ENCODE measurements around the gene SGTA. TPM values are rescaled to one million over a fixed set of nuclear protein-coding genes. Genes with fewer than 3 reads are reported as not detected.

Gene SGTA
- total and polyA plus RNA-seq, 2 of the 13 experiments (the other 11 are each of a cell fraction or from before 2014, with no cell fraction given): 43.9 to 47.4 TPM

DNA sequence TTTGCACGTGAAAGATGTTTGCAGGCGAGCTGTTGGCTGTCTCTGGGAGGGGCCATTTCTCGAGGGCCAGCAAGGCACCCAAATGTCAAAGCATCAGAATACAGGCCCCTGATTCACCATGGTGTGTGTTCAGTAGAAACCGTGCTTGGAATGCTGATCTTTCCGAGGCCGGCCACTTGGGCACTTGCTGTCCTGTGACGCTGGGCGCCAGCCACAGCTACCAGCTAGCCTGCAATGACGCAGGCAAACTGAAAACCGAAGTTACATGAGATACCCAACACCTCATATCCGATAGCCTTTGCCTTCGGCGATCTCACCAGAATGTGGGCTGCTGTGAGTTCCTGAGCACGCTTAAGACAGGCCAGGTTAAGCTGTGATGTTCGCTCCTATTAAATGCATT is 14.2 kb upstream of the SGTA start:
- DNase-seq (ENCODE audit: low spot score): no peak
- no peak overlapping the region for H3K9ac ChIP-seq (ENCODE audit: insufficient read depth, low read depth, low read length)
- intact Hi-C loops (cut with micrococcal nuclease; ENCODE audit: unreplicated experiment) (no loop called here), in situ Hi-C loops (cut with HindIII; ENCODE audit: extremely low pct_ligation_motif_present, low pct_unique_long_range_greater_than_20kb) (no loop called here)
- no TSS peak for BruUV-seq (replicated peaks)
- no peak for ATAC-seq
- H3K4me3 ChIP-seq (replicated peaks in 1 of 3; ENCODE audit: insufficient read depth in 1 of 3, low read depth in 2 of 3, low read length in 3 of 3): no peak overlapping the region
- WGBS (ENCODE audit: low lambda C conversion rate): 100% methylated on average over 4 of the region's 15 CpGs
- H3K79me2 ChIP-seq (ENCODE audit: insufficient read depth, low read length): no peaks in the 10 kb centered on the region
- POLR2A ChIA-PET: no interaction called here
- H3K36me3 ChIP-seq (replicated peaks in 1 of 2; ENCODE audit: control insufficient read depth in 1 of 2, insufficient read depth in 2 of 2, low read length in 2 of 2): peaks cover 28 to 76% of the 10 kb centered on the region in 2 experiments; a peak in 4 of 5 replicates
- TF ChIP-seq RFX5 (IDR thresholded peaks at IDR 0.05; ENCODE audit: low read depth, low read length): no peak
- TF ChIP-seq, protein P1, sequence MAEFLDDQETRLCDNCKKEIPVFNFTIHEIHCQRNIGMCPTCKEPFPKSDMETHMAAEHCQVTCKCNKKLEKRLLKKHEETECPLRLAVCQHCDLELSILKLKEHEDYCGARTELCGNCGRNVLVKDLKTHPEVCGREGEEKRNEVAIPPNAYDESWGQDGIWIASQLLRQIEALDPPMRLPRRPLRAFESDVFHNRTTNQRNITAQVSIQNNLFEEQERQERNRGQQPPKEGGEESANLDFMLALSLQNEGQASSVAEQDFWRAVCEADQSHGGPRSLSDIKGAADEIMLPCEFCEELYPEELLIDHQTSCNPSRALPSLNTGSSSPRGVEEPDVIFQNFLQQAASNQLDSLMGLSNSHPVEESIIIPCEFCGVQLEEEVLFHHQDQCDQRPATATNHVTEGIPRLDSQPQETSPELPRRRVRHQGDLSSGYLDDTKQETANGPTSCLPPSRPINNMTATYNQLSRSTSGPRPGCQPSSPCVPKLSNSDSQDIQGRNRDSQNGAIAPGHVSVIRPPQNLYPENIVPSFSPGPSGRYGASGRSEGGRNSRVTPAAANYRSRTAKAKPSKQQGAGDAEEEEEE (CRISPR knock-in tag; IDR thresholded peaks at IDR 0.05; ENCODE audit: borderline replicate concordance): no peak
- no peak for TF ChIP-seq ZNF660 (CRISPR knock-in tag; IDR thresholded peaks at IDR 0.05; ENCODE audit: borderline replicate concordance, low read depth)
- TF ChIP-seq ELF3 (CRISPR knock-in tag; IDR thresholded peaks at IDR 0.05): no peak
- no peak for TF ChIP-seq ZIK1 (CRISPR knock-in tag; IDR thresholded peaks at IDR 0.05; ENCODE audit: borderline replicate concordance, low read depth)
- no peak for TF ChIP-seq FOXK2 (IDR thresholded peaks at IDR 0.05)
- TF ChIP-seq, protein P2, sequence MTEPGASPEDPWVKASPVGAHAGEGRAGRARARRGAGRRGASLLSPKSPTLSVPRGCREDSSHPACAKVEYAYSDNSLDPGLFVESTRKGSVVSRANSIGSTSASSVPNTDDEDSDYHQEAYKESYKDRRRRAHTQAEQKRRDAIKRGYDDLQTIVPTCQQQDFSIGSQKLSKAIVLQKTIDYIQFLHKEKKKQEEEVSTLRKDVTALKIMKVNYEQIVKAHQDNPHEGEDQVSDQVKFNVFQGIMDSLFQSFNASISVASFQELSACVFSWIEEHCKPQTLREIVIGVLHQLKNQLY (CRISPR knock-in tag; IDR thresholded peaks at IDR 0.05): no peak
- TF ChIP-seq ZC3H13 (CRISPR knock-in tag; IDR thresholded peaks at IDR 0.05): no peak
- TF ChIP-seq, protein P3, sequence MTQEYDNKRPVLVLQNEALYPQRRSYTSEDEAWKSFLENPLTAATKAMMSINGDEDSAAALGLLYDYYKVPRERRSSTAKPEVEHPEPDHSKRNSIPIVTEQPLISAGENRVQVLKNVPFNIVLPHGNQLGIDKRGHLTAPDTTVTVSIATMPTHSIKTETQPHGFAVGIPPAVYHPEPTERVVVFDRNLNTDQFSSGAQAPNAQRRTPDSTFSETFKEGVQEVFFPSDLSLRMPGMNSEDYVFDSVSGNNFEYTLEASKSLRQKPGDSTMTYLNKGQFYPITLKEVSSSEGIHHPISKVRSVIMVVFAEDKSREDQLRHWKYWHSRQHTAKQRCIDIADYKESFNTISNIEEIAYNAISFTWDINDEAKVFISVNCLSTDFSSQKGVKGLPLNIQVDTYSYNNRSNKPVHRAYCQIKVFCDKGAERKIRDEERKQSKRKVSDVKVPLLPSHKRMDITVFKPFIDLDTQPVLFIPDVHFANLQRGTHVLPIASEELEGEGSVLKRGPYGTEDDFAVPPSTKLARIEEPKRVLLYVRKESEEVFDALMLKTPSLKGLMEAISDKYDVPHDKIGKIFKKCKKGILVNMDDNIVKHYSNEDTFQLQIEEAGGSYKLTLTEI (CRISPR knock-in tag; conservative IDR thresholded peaks at IDR 0.05): no peak
- TF ChIP-seq RBM39 (IDR thresholded peaks at IDR 0.05; ENCODE audit: low read depth, low read length, poor library complexity, severe bottlenecking): no peak
- H3K4me1 ChIP-seq (ENCODE audit: insufficient read depth, low read length): no peaks in the 10 kb centered on the region
- H4K20me1 ChIP-seq (ENCODE audit: insufficient read depth, low read length): no peaks in the 10 kb centered on the region
- no peak overlapping the region for H3K4me2 ChIP-seq (ENCODE audit: low read depth, low read length)
- H3K27me3 ChIP-seq (ENCODE audit: control insufficient read depth in 1 of 2, insufficient read depth in 2 of 2, low read length in 2 of 2): no peaks in the 10 kb centered on the region
- H3K9me3 ChIP-seq (ENCODE audit: low read length): no peaks in the 10 kb centered on the region
- no peak for FAIRE-seq
- H3K27ac ChIP-seq (ENCODE audit: extremely low read length, insufficient read depth, low read length): no peak overlapping the region
- CTCF ChIA-PET (ENCODE audit: low intra/inter-chr PET ratio, low total read pairs): no interaction called here
- H2AFZ ChIP-seq (ENCODE audit: low read length): no peak overlapping the region

All from HepG2 (cell line).